PC-9 (cell line): ENCODE results near the gene REC114. TPM values are rescaled to one million over a fixed set of nuclear protein-coding genes. Genes with fewer than 3 reads are reported as not detected.

Experiments used
- BruUV-seq: library from RNA; stranded (reverse); fragments of 400-500 nt; replicated peaks from 2 replicates; lab custom pipeline; 2021; lab: Mats Ljungman, UMichigan
- CTCF ChIA-PET: fragments of 300-600 bp; sonication (Branson Sonifier 250); formaldehyde crosslinking; loops from one replicate; lab custom pipeline; 2022; ENCODE audit warnings: antibody characterized with exemption; lab: Charles Lee
- POLR2A ChIA-PET: fragments of 300-600 bp; sonication (Branson Sonifier 250); formaldehyde crosslinking; loops from one replicate; lab custom pipeline; 2022; ENCODE audit warnings: antibody characterized with exemption; ENCODE audit not compliant: unreplicated experiment; lab: Charles Lee
- DNase-seq, 2 experiments: peaks; one replicate each; pipeline versions ENCODE4 v3.0.0 to v3.0.0-alpha.2; 2015 to 2022; ENCODE audit warnings: mixed read lengths in 1 of 2
- H2AFZ ChIP-seq: fragments of 200-600 bp; sonication (generic); 2 replicates; pipeline ENCODE4 v1.8.1; 2017; ENCODE audit warnings: antibody characterized with exemption
- H3F3A ChIP-seq: fragments of 200-600 bp; sonication (generic); 2 replicates; pipeline ENCODE4 v1.8.1; 2017; ENCODE audit warnings: antibody characterized with exemption, mild to moderate bottlenecking, low read depth; ENCODE audit not compliant: insufficient read depth
- H3K27ac ChIP-seq: fragments of 200-600 bp; sonication (generic); 2 replicates; pipeline ENCODE4 v1.6.1; 2016; ENCODE audit warnings: mixed run types
- H3K27me3 ChIP-seq: fragments of 200-600 bp; sonication (generic); 2 replicates; pipeline ENCODE4 v1.6.1; 2016; ENCODE audit warnings: low read depth, mixed run types; ENCODE audit not compliant: insufficient read depth
- H3K36me3 ChIP-seq: fragments of 200-600 bp; sonication (generic); 2 replicates; pipeline ENCODE4 v1.6.1; 2016; ENCODE audit warnings: low read depth, mixed run types
- H3K4me1 ChIP-seq: fragments of 200-600 bp; sonication (generic); replicated peaks from 2 replicates; pipeline ENCODE4 v1.6.1; 2016; ENCODE audit warnings: mixed run types; ENCODE audit not compliant: insufficient read depth
- H3K4me2 ChIP-seq: fragments of 200-600 bp; sonication (generic); 2 replicates; pipeline ENCODE4 v1.6.1; 2017; ENCODE audit warnings: mixed run types
- H3K4me3 ChIP-seq: fragments of 200-600 bp; sonication (generic); 2 replicates; pipeline ENCODE4 v1.6.1; 2016; ENCODE audit warnings: mixed run types
- H3K79me2 ChIP-seq: fragments of 200-600 bp; sonication (generic); 2 replicates; pipeline ENCODE4 v1.6.1; 2017; ENCODE audit warnings: low read depth, mixed run types
- H3K9me2 ChIP-seq: fragments of 200-600 bp; sonication (generic); 2 replicates; pipeline ENCODE4 v1.8.1; 2017; ENCODE audit warnings: mild to moderate bottlenecking; ENCODE audit not compliant: insufficient read depth
- H3K9me3 ChIP-seq: fragments of 200-600 bp; sonication (generic); 2 replicates; pipeline ENCODE4 v1.8.1; 2016; ENCODE audit warnings: low read depth; ENCODE audit not compliant: insufficient read depth
- H4K20me1 ChIP-seq: fragments of 200-600 bp; sonication (generic); 2 replicates; pipeline ENCODE4 v1.8.1; 2017; ENCODE audit not compliant: insufficient read depth
- CTCF ChIP-seq: fragments of 200-600 bp; sonication (generic); conservative IDR thresholded peaks from 2 replicates; pipeline ENCODE4 v1.6.1; 2017; ENCODE audit warnings: mixed run types, antibody characterized with exemption, mild to moderate bottlenecking, moderate library complexity
- EZH2 ChIP-seq: fragments of 200-600 bp; sonication (generic); IDR thresholded peaks from 2 replicates; pipeline ENCODE4 v1.8.0; 2017; ENCODE audit warnings: antibody characterized with exemption, low read depth
- intact Hi-C: fragments of 100-400 bp; cut with micrococcal nuclease; formaldehyde crosslinking; loops from one replicate; pipeline ENCODE4 v1.10.0; 2022; ENCODE audit not compliant: unreplicated experiment
- total RNA-seq: library from RNA; stranded (reverse); gene quantifications from 2 replicates; pipeline ENCODE4 v1.2.3, GENCODE V29; 2021

Gene REC114
- total RNA-seq, 1 experiment from 2014 or later: not detected

GRCh38 chr15:73585871-73586654 is 143.1 kb downstream of the REC114 start:
- Histone ChIP-seq H3K27ac (no peak overlapping the region), H4K20me1 (peaks cover 13% of the 10 kb centered on the region), H3K36me3 (peaks cover 12% of the 10 kb centered on the region; the same call in 1 of the 2 replicates), H3K79me2 (no peaks in the 10 kb centered on the region), H3K4me3 (no peak overlapping the region), H3K4me1 (no peaks in the 10 kb centered on the region), H3K27me3 (no peaks in the 10 kb centered on the region), H3K9me2 (no peaks in the 10 kb centered on the region), H3F3A (no peaks in the 10 kb centered on the region), H3K4me2 (no peak overlapping the region), H2AFZ (no peak overlapping the region), H3K9me3 (no peaks in the 10 kb centered on the region)
- ChIA-PET POLR2A (no interaction called here), CTCF (no interaction called here)
- no TSS peak for BruUV-seq
- no peak for DNase-seq
- intact Hi-C loops: no loop called here
- no peak for TF ChIP-seq CTCF
- TF ChIP-seq EZH2: no peak

- TF ChIP-seq EZH2 (no peak), CTCF (no peak)
- H3K4me1 ChIP-seq: no peaks in the 10 kb centered on the region
- H3K27me3 ChIP-seq: no peaks in the 10 kb centered on the region
- H3K79me2 ChIP-seq: 0 out of 2 replicates have a peak, but pooled peaks cover 5% of the 10 kb centered on the region
- H3F3A ChIP-seq: no peaks in the 10 kb centered on the region
- no peaks in the 10 kb centered on the region for H3K9me2 ChIP-seq
- peaks cover 13% of the 10 kb centered on the region for H4K20me1 ChIP-seq
- no peak overlapping the region for H2AFZ ChIP-seq
- no peaks in the 10 kb centered on the region for H3K9me3 ChIP-seq
- no TSS peak for BruUV-seq
- H3K4me2 ChIP-seq: no peak overlapping the region
- 0 out of 2 replicates have a peak, but pooled peaks cover 16% of the 10 kb centered on the region for H3K36me3 ChIP-seq
- intact Hi-C loops: no loop called here
- H3K4me3 ChIP-seq: no peak overlapping the region
- H3K27ac ChIP-seq: no peak overlapping the region
- ChIA-PET POLR2A (no interaction called here), CTCF (no interaction called here)
- DNase-seq: no peak
Observed at GRCh38 chr15:73589766-73590165, 146.8 kb downstream of the REC114 start.

- intact Hi-C loops: no loop called here
- 0 out of 2 replicates have a peak, but pooled peaks cover 16% of the 10 kb centered on the region for H3K36me3 ChIP-seq
- ChIA-PET CTCF (no interaction called here), POLR2A (interaction anchor here (0.8 kb wide), 1 partner anchor 44 kb away, joined by 4 read pairs; no protein-coding TSS in a partner anchor)
- H3K4me1 ChIP-seq: no peaks in the 10 kb centered on the region
- no peak for TF ChIP-seq EZH2
- TF ChIP-seq CTCF: no peak
- no peaks in the 10 kb centered on the region for H3F3A ChIP-seq
- no TSS peak for BruUV-seq
- no peak overlapping the region for H2AFZ ChIP-seq
- no peaks in the 10 kb centered on the region for H3K27me3 ChIP-seq
- H3K27ac ChIP-seq: no peak overlapping the region
- H3K4me3 ChIP-seq: no peak overlapping the region
- H4K20me1 ChIP-seq: peaks cover 17% of the 10 kb centered on the region
- DNase-seq: no peak
- H3K4me2 ChIP-seq: no peak overlapping the region
- no peaks in the 10 kb centered on the region for H3K9me2 ChIP-seq
- no peaks in the 10 kb centered on the region for H3K9me3 ChIP-seq
- H3K79me2 ChIP-seq: peaks cover 8% of the 10 kb centered on the region
Observed at GRCh38 chr15:73590263-73590662, 147.3 kb downstream of the REC114 start.
